ENCODE measurements around the gene NLK.
A peak's percentile ranks its signal among the peaks of the same experiment; 100 is the strongest.

Gene NLK

DNA sequence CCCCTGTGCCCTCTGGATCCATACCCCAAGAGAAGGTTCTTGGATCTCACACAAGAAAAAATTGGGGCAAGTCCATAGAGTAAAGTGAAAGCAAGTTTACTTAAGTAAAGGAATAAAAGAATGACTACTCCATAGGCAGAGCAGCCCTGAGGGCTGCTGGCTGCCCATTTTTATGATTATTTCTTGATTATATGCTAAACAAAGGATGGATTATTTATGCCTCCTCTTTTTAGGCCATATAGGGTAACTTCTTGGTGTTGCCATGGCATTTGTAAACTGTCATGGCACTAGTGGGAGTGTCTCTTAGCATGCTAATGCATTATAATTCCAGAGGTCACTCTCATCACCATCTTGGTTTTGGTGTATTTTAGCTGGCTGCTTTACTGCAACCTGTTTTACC is 70.8 kb downstream of the NLK start:
- H3K4me1 ChIP-seq (ENCODE audit: control extremely low read depth in 1 of 4, control insufficient read depth in 4 of 4, insufficient read depth in 4 of 4, low read length in 3 of 4) = peaks cover 11 to 43% (median 16%) of the 10 kb centered on the region in 4 experiments
- H3K27ac ChIP-seq (ENCODE audit: insufficient read depth in 1 of 2, low read depth in 1 of 2, low read length in 2 of 2, poor library complexity in 1 of 2, severe bottlenecking in 2 of 2) = no peak overlapping the region
- ChIA-PET CTCF (no interaction called here), POLR2A (no interaction called here)
- H3K36me3 ChIP-seq (ENCODE audit: control insufficient read depth in 4 of 4, insufficient read depth in 4 of 4, low read length in 3 of 4) = peaks cover 0 to 9% (median 1%) of the 10 kb centered on the region in 4 experiments
- DNase-seq = no peak
- peaks cover 0 to 8% (median 0%) of the 10 kb centered on the region in 5 experiments for H3K9me3 ChIP-seq (ENCODE audit: control extremely low read depth in 1 of 5, control insufficient read depth in 4 of 5, insufficient read depth in 2 of 5, low read depth in 1 of 5, low read length in 4 of 5)
- peak overlapping the region in 2 of 7 experiments; percentile 24 to 28 for H3K4me3 ChIP-seq (ENCODE audit: control insufficient read depth in 1 of 7, extremely low read depth in 1 of 7, insufficient read depth in 4 of 7, low read depth in 2 of 7, low read length in 6 of 7)
- no peaks in the 10 kb centered on the region for H3K27me3 ChIP-seq (replicated peaks in 2 of 5; ENCODE audit: control insufficient read depth in 4 of 5, insufficient read depth in 5 of 5, low read length in 4 of 5)

DNA sequence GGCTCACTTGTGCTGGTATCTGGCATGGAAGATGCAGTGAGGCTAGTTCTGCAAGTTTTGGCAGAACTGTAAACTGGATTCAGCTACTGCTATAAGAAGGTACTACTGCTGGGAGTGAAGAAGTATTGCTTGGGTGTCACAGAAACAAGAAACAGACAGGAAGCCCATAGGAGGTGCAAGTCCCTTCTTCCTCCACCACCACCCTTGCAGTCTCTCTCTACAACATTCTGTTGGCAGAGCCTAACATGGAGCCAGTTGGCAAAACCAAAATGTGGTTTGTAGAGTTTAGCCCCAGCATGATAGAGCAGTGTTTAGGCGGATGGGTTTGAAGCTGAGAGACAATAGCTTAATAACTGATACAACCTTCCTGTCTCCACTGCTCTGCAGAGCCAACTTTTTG is 72.6 kb downstream of the NLK start:
- ChIA-PET POLR2A (interaction anchor here (1.2 kb wide), 1 partner anchor 10 kb away, joined by 3 read pairs; no protein-coding TSS in a partner anchor), CTCF (interaction anchor here (1.0 kb wide), 1 partner anchor 18 kb away, joined by 3 read pairs; no protein-coding TSS in a partner anchor)
- WGBS (ENCODE audit: insufficient coverage) = 100% methylated on average over 1 of the region's 1 CpG
- Histone ChIP-seq H3K27me3 (replicated peaks in 2 of 5; ENCODE audit: control insufficient read depth in 4 of 5, insufficient read depth in 5 of 5, low read length in 4 of 5) (no peaks in the 10 kb centered on the region), H3K4me1 (ENCODE audit: control extremely low read depth in 1 of 4, control insufficient read depth in 4 of 4, insufficient read depth in 4 of 4, low read length in 3 of 4) (peaks cover 14 to 52% (median 22%) of the 10 kb centered on the region in 4 experiments), H3K9me3 (ENCODE audit: control extremely low read depth in 1 of 5, control insufficient read depth in 4 of 5, insufficient read depth in 2 of 5, low read depth in 1 of 5, low read length in 4 of 5) (peaks cover 0 to 3% (median 0%) of the 10 kb centered on the region in 5 experiments), H3K27ac (ENCODE audit: insufficient read depth in 1 of 2, low read depth in 1 of 2, low read length in 2 of 2, poor library complexity in 1 of 2, severe bottlenecking in 2 of 2) (no peak overlapping the region), H3K36me3 (ENCODE audit: control insufficient read depth in 4 of 4, insufficient read depth in 4 of 4, low read length in 3 of 4) (peaks cover 0 to 9% (median 0%) of the 10 kb centered on the region in 4 experiments), H3K4me3 (ENCODE audit: control insufficient read depth in 1 of 7, extremely low read depth in 1 of 7, insufficient read depth in 4 of 7, low read depth in 2 of 7, low read length in 6 of 7) (no peak overlapping the region)
- no peak for DNase-seq

DNA sequence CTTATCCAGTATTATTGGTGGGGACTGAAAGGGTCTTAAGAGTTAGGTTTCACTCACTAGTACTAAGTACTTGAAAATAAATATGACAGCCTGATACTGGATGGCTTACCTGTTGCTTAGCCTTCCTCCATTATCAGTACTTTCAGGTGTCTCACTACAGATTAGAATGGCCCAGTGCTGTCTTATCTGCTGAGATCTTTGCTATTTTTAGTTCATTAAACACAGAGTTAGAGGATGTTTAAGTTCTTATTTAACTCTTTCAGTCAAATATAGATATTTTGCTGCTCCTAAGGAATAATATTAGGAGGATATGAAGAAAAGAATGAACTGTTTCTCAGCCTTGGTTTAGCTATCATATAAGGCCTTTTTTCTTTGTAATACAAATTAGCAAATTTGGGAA is 74.8 kb downstream of the NLK start:
- H3K27ac ChIP-seq (ENCODE audit: insufficient read depth in 1 of 2, low read depth in 1 of 2, low read length in 2 of 2, poor library complexity in 1 of 2, severe bottlenecking in 2 of 2) = peak overlapping the region in 1 of 2 experiments; percentile 17
- peaks cover 14 to 44% (median 21%) of the 10 kb centered on the region in 4 experiments for H3K4me1 ChIP-seq (ENCODE audit: control extremely low read depth in 1 of 4, control insufficient read depth in 4 of 4, insufficient read depth in 4 of 4, low read length in 3 of 4)
- no peaks in the 10 kb centered on the region for H3K9me3 ChIP-seq (ENCODE audit: control extremely low read depth in 1 of 5, control insufficient read depth in 4 of 5, insufficient read depth in 2 of 5, low read depth in 1 of 5, low read length in 4 of 5)
- DNase-seq = no peak
- H3K4me3 ChIP-seq (ENCODE audit: control insufficient read depth in 1 of 7, extremely low read depth in 1 of 7, insufficient read depth in 4 of 7, low read depth in 2 of 7, low read length in 6 of 7) = peak overlapping the region in 1 of 7 experiments; percentile 19
- peaks cover 0 to 11% (median under 1%) of the 10 kb centered on the region in 4 experiments for H3K36me3 ChIP-seq (ENCODE audit: control insufficient read depth in 4 of 4, insufficient read depth in 4 of 4, low read length in 3 of 4)
- POLR2A ChIA-PET = no interaction called here
- CTCF ChIA-PET = no interaction called here
- no peaks in the 10 kb centered on the region for H3K27me3 ChIP-seq (replicated peaks in 2 of 5; ENCODE audit: control insufficient read depth in 4 of 5, insufficient read depth in 5 of 5, low read length in 4 of 5)

DNA sequence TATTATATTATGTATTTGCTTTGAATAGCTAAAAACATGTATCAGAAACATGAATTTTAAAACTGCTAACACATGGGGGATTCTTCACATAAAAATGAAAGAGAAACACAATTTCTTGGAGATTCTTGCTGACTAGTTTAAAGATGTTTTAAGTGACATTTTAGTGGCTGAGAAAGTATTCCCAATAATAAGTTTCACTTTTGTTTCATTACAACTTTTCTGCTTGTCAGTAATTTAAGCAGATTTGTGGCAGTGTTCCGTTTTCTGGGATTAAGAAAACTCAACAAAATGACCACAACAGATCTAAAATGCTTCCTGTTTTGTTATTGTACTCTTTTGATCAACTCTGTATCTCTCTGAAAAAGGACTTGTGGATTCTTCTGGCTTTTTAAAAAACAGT is 75.9 kb downstream of the NLK start:
- no peaks in the 10 kb centered on the region for H3K9me3 ChIP-seq (ENCODE audit: control extremely low read depth in 1 of 5, control insufficient read depth in 4 of 5, insufficient read depth in 2 of 5, low read depth in 1 of 5, low read length in 4 of 5)
- no peaks in the 10 kb centered on the region for H3K27me3 ChIP-seq (replicated peaks in 2 of 5; ENCODE audit: control insufficient read depth in 4 of 5, insufficient read depth in 5 of 5, low read length in 4 of 5)
- POLR2A ChIA-PET = interaction anchor here (0.6 kb wide), 1 partner anchor 389 kb away, joined by 3 read pairs; no protein-coding TSS in a partner anchor
- no CpG with 5 or more reads among the region's 1 CpG for WGBS (ENCODE audit: insufficient coverage)
- CTCF ChIA-PET = no interaction called here
- H3K4me1 ChIP-seq (ENCODE audit: control extremely low read depth in 1 of 4, control insufficient read depth in 4 of 4, insufficient read depth in 4 of 4, low read length in 3 of 4) = peaks cover 14 to 34% (median 20%) of the 10 kb centered on the region in 4 experiments
- H3K36me3 ChIP-seq (ENCODE audit: control insufficient read depth in 4 of 4, insufficient read depth in 4 of 4, low read length in 3 of 4) = peaks cover 0 to 20% (median 2%) of the 10 kb centered on the region in 4 experiments
- H3K27ac ChIP-seq (ENCODE audit: insufficient read depth in 1 of 2, low read depth in 1 of 2, low read length in 2 of 2, poor library complexity in 1 of 2, severe bottlenecking in 2 of 2) = peak overlapping the region; percentile 21 to 73
- H3K4me3 ChIP-seq (ENCODE audit: control insufficient read depth in 1 of 7, extremely low read depth in 1 of 7, insufficient read depth in 4 of 7, low read depth in 2 of 7, low read length in 6 of 7) = peak overlapping the region in 6 of 7 experiments; percentile 23 to 74 (median 48)
- DNase-seq = peak; percentile 50 to 84 (median 73)

DNA sequence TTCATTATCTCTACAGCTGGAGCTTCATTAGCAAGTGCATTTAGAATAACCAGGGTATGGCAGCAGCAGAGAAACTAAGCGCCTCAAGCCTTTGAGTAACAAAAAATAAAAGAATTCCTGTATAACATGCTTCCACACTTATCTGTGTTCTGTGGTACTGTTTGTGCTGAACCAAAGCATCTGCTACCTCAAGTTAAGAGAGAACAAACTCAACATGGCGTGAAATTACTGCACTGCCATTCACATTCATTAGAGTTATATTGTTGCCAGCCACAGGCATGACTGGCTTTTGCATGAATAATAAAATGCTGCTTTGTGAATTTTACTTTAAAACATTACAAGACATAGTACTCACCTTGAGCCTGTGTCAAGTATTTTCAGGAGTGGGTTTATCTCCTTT is 76.6 kb downstream of the NLK start:
- H3K9me3 ChIP-seq (ENCODE audit: control extremely low read depth in 1 of 5, control insufficient read depth in 4 of 5, insufficient read depth in 2 of 5, low read depth in 1 of 5, low read length in 4 of 5) = no peaks in the 10 kb centered on the region
- H3K27me3 ChIP-seq (replicated peaks in 2 of 5; ENCODE audit: control insufficient read depth in 4 of 5, insufficient read depth in 5 of 5, low read length in 4 of 5) = no peaks in the 10 kb centered on the region
- ChIA-PET POLR2A (interaction anchor here (0.6 kb wide), 1 partner anchor 390 kb away, joined by 3 read pairs; no protein-coding TSS in a partner anchor), CTCF (no interaction called here)
- no peak for DNase-seq
- peaks cover 14 to 34% (median 20%) of the 10 kb centered on the region in 4 experiments for H3K4me1 ChIP-seq (ENCODE audit: control extremely low read depth in 1 of 4, control insufficient read depth in 4 of 4, insufficient read depth in 4 of 4, low read length in 3 of 4)
- H3K36me3 ChIP-seq (ENCODE audit: control insufficient read depth in 4 of 4, insufficient read depth in 4 of 4, low read length in 3 of 4) = peaks cover 0 to 20% (median 3%) of the 10 kb centered on the region in 4 experiments
- no CpG with 5 or more reads among the region's 2 CpGs for WGBS (ENCODE audit: insufficient coverage)
- peak overlapping the region in 4 of 7 experiments; percentile 45 to 74 (median 52) for H3K4me3 ChIP-seq (ENCODE audit: control insufficient read depth in 1 of 7, extremely low read depth in 1 of 7, insufficient read depth in 4 of 7, low read depth in 2 of 7, low read length in 6 of 7)
- H3K27ac ChIP-seq (ENCODE audit: insufficient read depth in 1 of 2, low read depth in 1 of 2, low read length in 2 of 2, poor library complexity in 1 of 2, severe bottlenecking in 2 of 2) = peak overlapping the region in 1 of 2 experiments; percentile 73

DNA sequence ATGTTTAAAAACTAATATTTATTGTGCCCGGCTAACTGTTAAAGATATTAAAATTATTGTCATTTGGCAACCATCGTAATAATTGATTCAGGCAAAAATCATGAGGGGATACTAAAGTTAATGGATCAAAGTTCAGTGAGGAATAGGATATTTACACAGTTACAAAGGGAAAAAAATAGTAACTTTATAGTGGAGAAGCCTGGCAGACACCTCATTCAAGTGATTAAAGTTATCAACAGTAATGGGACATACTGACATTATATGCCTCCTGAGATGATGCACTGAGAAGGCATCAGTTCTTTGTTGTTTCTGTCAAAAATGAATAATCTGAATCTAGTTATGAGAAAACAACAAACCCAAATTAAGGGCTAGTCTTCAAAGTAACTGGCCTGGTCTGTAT is 77.1 kb downstream of the NLK start:
- WGBS (ENCODE audit: insufficient coverage) = 100% methylated on average over 1 of the region's 2 CpGs
- H3K4me1 ChIP-seq (ENCODE audit: control extremely low read depth in 1 of 4, control insufficient read depth in 4 of 4, insufficient read depth in 4 of 4, low read length in 3 of 4) = peaks cover 14 to 34% (median 20%) of the 10 kb centered on the region in 4 experiments
- peaks cover 0 to 20% (median 5%) of the 10 kb centered on the region in 4 experiments for H3K36me3 ChIP-seq (ENCODE audit: control insufficient read depth in 4 of 4, insufficient read depth in 4 of 4, low read length in 3 of 4)
- H3K9me3 ChIP-seq (ENCODE audit: control extremely low read depth in 1 of 5, control insufficient read depth in 4 of 5, insufficient read depth in 2 of 5, low read depth in 1 of 5, low read length in 4 of 5) = no peaks in the 10 kb centered on the region
- POLR2A ChIA-PET = no interaction called here
- no peak overlapping the region for H3K4me3 ChIP-seq (ENCODE audit: control insufficient read depth in 1 of 7, extremely low read depth in 1 of 7, insufficient read depth in 4 of 7, low read depth in 2 of 7, low read length in 6 of 7)
- CTCF ChIA-PET = no interaction called here
- H3K27ac ChIP-seq (ENCODE audit: insufficient read depth in 1 of 2, low read depth in 1 of 2, low read length in 2 of 2, poor library complexity in 1 of 2, severe bottlenecking in 2 of 2) = no peak overlapping the region
- H3K27me3 ChIP-seq (replicated peaks in 2 of 5; ENCODE audit: control insufficient read depth in 4 of 5, insufficient read depth in 5 of 5, low read length in 4 of 5) = no peaks in the 10 kb centered on the region
- DNase-seq = no peak

DNA sequence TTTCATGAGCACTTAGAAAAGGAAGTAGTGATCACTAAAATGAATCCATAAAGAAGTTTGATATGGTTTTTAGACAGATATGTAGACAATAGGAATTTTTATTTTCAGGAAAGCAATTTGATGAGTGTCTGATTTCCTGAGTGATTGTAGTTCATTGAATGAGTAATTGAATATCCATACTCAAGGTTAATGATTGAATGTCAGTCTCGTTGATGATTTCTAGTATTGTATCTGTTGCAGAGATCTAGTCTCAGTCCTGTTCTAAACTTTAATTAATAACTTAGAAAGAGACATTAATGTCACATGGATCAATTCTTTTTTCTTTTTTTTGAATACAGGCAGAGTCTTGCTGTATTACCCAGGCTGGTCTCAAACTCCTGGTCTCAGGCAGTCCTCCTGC is 78.3 kb downstream of the NLK start:
- no peaks in the 10 kb centered on the region for H3K9me3 ChIP-seq (ENCODE audit: control extremely low read depth in 1 of 5, control insufficient read depth in 4 of 5, insufficient read depth in 2 of 5, low read depth in 1 of 5, low read length in 4 of 5)
- peaks cover 10 to 29% (median 17%) of the 10 kb centered on the region in 4 experiments for H3K4me1 ChIP-seq (ENCODE audit: control extremely low read depth in 1 of 4, control insufficient read depth in 4 of 4, insufficient read depth in 4 of 4, low read length in 3 of 4)
- no peak overlapping the region for H3K4me3 ChIP-seq (ENCODE audit: control insufficient read depth in 1 of 7, extremely low read depth in 1 of 7, insufficient read depth in 4 of 7, low read depth in 2 of 7, low read length in 6 of 7)
- H3K36me3 ChIP-seq (ENCODE audit: control insufficient read depth in 4 of 4, insufficient read depth in 4 of 4, low read length in 3 of 4) = peaks cover 0 to 17% (median 6%) of the 10 kb centered on the region in 4 experiments
- no peak overlapping the region for H3K27ac ChIP-seq (ENCODE audit: insufficient read depth in 1 of 2, low read depth in 1 of 2, low read length in 2 of 2, poor library complexity in 1 of 2, severe bottlenecking in 2 of 2)
- no CpG with 5 or more reads among the region's 1 CpG for WGBS (ENCODE audit: insufficient coverage)
- ChIA-PET CTCF (no interaction called here), POLR2A (no interaction called here)
- no peak for DNase-seq
- no peaks in the 10 kb centered on the region for H3K27me3 ChIP-seq (replicated peaks in 2 of 5; ENCODE audit: control insufficient read depth in 4 of 5, insufficient read depth in 5 of 5, low read length in 4 of 5)

All from common myeloid progenitor, CD34-positive (primary cell).